GM12891 (cell line): Measurements from ENCODE around the gene SMARCAD1.

ENCODE experiments used
- PAX5 ChIP-seq: IDR thresholded peaks from 2 replicates; pipeline ENCODE4 v1.6.1; 2011; ENCODE audit warnings: low read length, moderate library complexity, mild to moderate bottlenecking; ENCODE audit not compliant: insufficient read depth, severe bottlenecking
- POLR2A ChIP-seq: IDR thresholded peaks from 2 replicates; pipeline ENCODE4 v1.6.1; 2011; ENCODE audit warnings: low read depth, low read length, control low read depth
- POLR2AphosphoS5 ChIP-seq: IDR thresholded peaks from 2 replicates; pipeline ENCODE4 v1.6.1; 2011; ENCODE audit warnings: low read depth, low read length, control low read depth
- POU2F2 ChIP-seq: IDR thresholded peaks from 2 replicates; pipeline ENCODE4 v1.6.1; 2011; ENCODE audit warnings: low read depth, mild to moderate bottlenecking, control low read depth, low read length, moderate library complexity
- SPI1 ChIP-seq: IDR thresholded peaks from 2 replicates; pipeline ENCODE4 v1.6.1; 2011; ENCODE audit warnings: low read depth, low read length, control low read depth
- TAF1 ChIP-seq: IDR thresholded peaks from 2 replicates; pipeline ENCODE4 v1.6.1; 2011; ENCODE audit warnings: low read depth, low read length, control low read depth

- TF ChIP-seq POLR2A (no peak), TAF1 (no peak), POLR2AphosphoS5 (no peak), PAX5 (no peak), SPI1 (no peak), POU2F2 (no peak)
These were observed 7.1 kb downstream of the SMARCAD1 start for GRCh38 chr4:94214703-94215319.
